K562 (cell line): Measurements from ENCODE around the gene NRG3. TPM values are rescaled to one million over a fixed set of nuclear protein-coding genes. Genes with fewer than 3 reads are reported as not detected.

Experiments used
- ATAC-seq: fragments of 200-7000 bp; cut with Tn5 transposase; 3 replicates; pipeline ENCODE4 v1.9.1; 2020; ENCODE audit warnings: moderate library complexity
- BruUV-seq: library from RNA; stranded (reverse); fragments of 400-500 nt; replicated peaks from 2 replicates; lab custom pipeline; 2021; lab: Mats Ljungman, UMichigan
- CTCF ChIA-PET: fragments of 300-600 bp; formaldehyde crosslinking; extraction: SDS; loops from one replicate; lab custom pipeline; 2021; ENCODE audit warnings: low intra/inter-chr PET ratio; lab: Yijun Ruan, JAX
- POLR2A ChIA-PET: fragments of 300-600, 350-650 bp; sonication (Branson Sonifier 250); formaldehyde crosslinking; extraction: SDS; loops from one replicate; lab custom pipeline; 2021; ENCODE audit warnings: antibody characterized with exemption, inconsistent platforms; lab: Yijun Ruan, JAX
- DNase-seq, 4 experiments: peaks; one replicate each; pipeline versions ENCODE4 v3.0.0 to v3.0.0-alpha.2; 2011 to 2018; ENCODE audit warnings: low spot score in 3 of 4, mixed read lengths in 3 of 4; ENCODE audit errors: extremely low read depth in 1 of 4
- FAIRE-seq: peaks from 2 replicates; lab custom pipeline; 2011; peaks lifted over from hg19 to GRCh38; lab: Jason Lieb, UNC
- H2AFZ ChIP-seq: 2 replicates; pipeline ENCODE4 v1.6.0; 2011; ENCODE audit warnings: low read depth, low read length, control low read depth, inconsistent platforms
- H3K27ac ChIP-seq: fragments of 200-600 bp; 3 replicates; pipeline ENCODE4 v1.8.0; 2011; ENCODE audit warnings: low read depth, mild to moderate bottlenecking, control low read depth, inconsistent platforms, low read length, moderate library complexity, mixed read lengths; ENCODE audit errors: extremely low read depth
- H3K27me3 ChIP-seq, 2 experiments: fragments of 300-600 bp in 1 of 2; 2 replicates in 1 of 2; 3 replicates in 1 of 2; pipeline versions ENCODE4 v1.6.0 to v1.8.0; 2011; ENCODE audit warnings: inconsistent platforms in 2 of 2, low read length in 2 of 2, mild to moderate bottlenecking in 1 of 2, mixed read lengths in 1 of 2, moderate library complexity in 1 of 2; ENCODE audit not compliant: control insufficient read depth in 2 of 2, insufficient read depth in 2 of 2
- H3K36me3 ChIP-seq: fragments of 300-600 bp; 3 replicates; pipeline ENCODE4 v1.8.0; 2011; ENCODE audit warnings: mild to moderate bottlenecking, low read length, inconsistent platforms; ENCODE audit not compliant: control insufficient read depth, insufficient read depth
- H3K4me1 ChIP-seq, 2 experiments: fragments of 200-600 bp in 1 of 2; replicated peaks in 1 of 2; 2 replicates in 1 of 2; 3 replicates in 1 of 2; pipeline versions ENCODE4 v1.5.1 to v1.8.0; 2011; ENCODE audit warnings: inconsistent platforms in 2 of 2, low read length in 2 of 2, mild to moderate bottlenecking in 1 of 2, mixed read lengths in 1 of 2, moderate library complexity in 1 of 2; ENCODE audit not compliant: control insufficient read depth in 2 of 2, insufficient read depth in 2 of 2
- H3K4me2 ChIP-seq: 2 replicates; pipeline ENCODE4 v1.6.1; 2011; ENCODE audit warnings: low read length, control low read depth, inconsistent platforms, mixed read lengths; ENCODE audit not compliant: insufficient read depth
- H3K4me3 ChIP-seq: fragments of 200-600 bp; sonication (generic), shearing (Covaris generic); 2 replicates; pipeline ENCODE4 v1.5.1; 2016; ENCODE audit warnings: control low read depth, inconsistent platforms
- H3K79me2 ChIP-seq: fragments of 200-600 bp; 3 replicates; pipeline ENCODE4 v1.8.0; 2011; ENCODE audit warnings: low read length, inconsistent platforms; ENCODE audit not compliant: control insufficient read depth, insufficient read depth
- H3K9ac ChIP-seq, 2 experiments: 2 replicates each; pipeline versions ENCODE4 v1.6.0 to v1.6.1; 2011; ENCODE audit warnings: low read depth in 2 of 2, low read length in 2 of 2, control low read depth in 1 of 2, inconsistent platforms in 1 of 2, mild to moderate bottlenecking in 1 of 2, mixed read lengths in 1 of 2; ENCODE audit not compliant: insufficient read depth in 1 of 2
- H3K9me1 ChIP-seq: one replicate; pipeline ENCODE4 v1.6.0; 2011; ENCODE audit warnings: inconsistent platforms, mild to moderate bottlenecking, low read length, moderate library complexity; ENCODE audit not compliant: control insufficient read depth, insufficient read depth
- H3K9me3 ChIP-seq: replicated peaks from 2 replicates; pipeline ENCODE4 v1.5.1; 2011; ENCODE audit warnings: low read depth, low read length, inconsistent platforms; ENCODE audit not compliant: control insufficient read depth, insufficient read depth
- H4K20me1 ChIP-seq: replicated peaks from 2 replicates; pipeline ENCODE4 v1.6.1; 2011; ENCODE audit warnings: low read length, inconsistent platforms, mixed read lengths; ENCODE audit not compliant: control insufficient read depth, insufficient read depth
- ARID3B ChIP-seq: fragments of 250-450 bp; sonication (Bioruptor Pico); IDR thresholded peaks from 2 replicates; pipeline ENCODE4 v1.4.0; 2020; ENCODE audit warnings: borderline replicate concordance
- EHMT2 ChIP-seq: fragments of 450-650 bp; IDR thresholded peaks from 2 replicates; pipeline ENCODE4 v1.6.1; 2018; ENCODE audit warnings: antibody characterized with exemption
- MIER1 ChIP-seq: fragments of 450-650 bp; IDR thresholded peaks from 2 replicates; pipeline ENCODE4 v1.6.1; 2016; ENCODE audit warnings: antibody characterized with exemption, mild to moderate bottlenecking, low read depth
- PTTG1 ChIP-seq: fragments of 450-650 bp; IDR thresholded peaks from 2 replicates; pipeline ENCODE4 v1.6.1; 2016; ENCODE audit warnings: low read depth, mild to moderate bottlenecking, missing genetic modification characterization, missing compliant biosample characterization
- REST ChIP-seq, 2 experiments: fragments of 450-650 bp; formaldehyde crosslinking in 1 of 2; IDR thresholded peaks; 2 replicates each; pipeline versions ENCODE4 v1.4.0 to v1.6.1; 2014 to 2020; ENCODE audit warnings: mild to moderate bottlenecking in 2 of 2, borderline replicate concordance in 1 of 2, low read depth in 1 of 2
- ZNF766 ChIP-seq: fragments of 200-800 bp; sonication (Bioruptor generic); conservative IDR thresholded peaks from 2 replicates; pipeline ENCODE4 v1.6.1; 2016; ENCODE audit warnings: missing genetic modification characterization, missing compliant biosample characterization
- WGBS: fragments of 100-300 bp; shearing (Covaris generic); methylation state at CpG from one replicate; pipeline ENCODE4 v1.1.6; 2016; ENCODE audit warnings: low coverage, mixed read lengths; ENCODE audit not compliant: insufficient coverage; ENCODE audit errors: missing lambda C conversion rate; 5-methylcytosine and 5-hydroxymethylcytosine counted together
- in situ Hi-C: fragments of 300-500 bp; cut with MboI; formaldehyde crosslinking; loops from 4 replicates; pipeline ENCODE4 v1.15.0; 2018; ENCODE audit warnings: inconsistent platforms, mixed read lengths
- intact Hi-C: fragments of 100-400 bp; cut with micrococcal nuclease; formaldehyde crosslinking; loops from 2 replicates; pipeline ENCODE4 v1.14.2; 2022
- polyA plus RNA-seq, 8 experiments: library from polyadenylated mRNA; depleted of rRNA in 4 of 8; stranded (reverse) in 5 of 8; unstranded in 3 of 8; fragments of >200 nt; fragmentation: Nextera tagmentation in 2 of 8; fragmentation: Illumina TruSeq in 1 of 8; extraction: Ambion mirVana in 2 of 8; extraction: Trizol in 1 of 8; gene quantifications; 2 replicates each; pipeline versions ENCODE4 v1.2.1 to v1.2.3, GENCODE V29; 2011 to 2014; ENCODE audit warnings: inconsistent platforms in 1 of 8, missing spikeins in 1 of 8
- total RNA-seq, 7 experiments: library from RNA; depleted of rRNA in 6 of 7; stranded (reverse); fragments of >200 nt in 6 of 7; fragmentation: Illumina TruSeq in 2 of 7; extraction: Trizol in 2 of 7; gene quantifications; 2 replicates each; pipeline versions ENCODE4 v1.2.1 to v1.2.3, GENCODE V29; 2011 to 2021; ENCODE audit warnings: low replicate concordance in 1 of 7

Gene NRG3
- total and polyA plus RNA-seq, 9 of the 15 experiments (the other 6 are each of a cell fraction or from before 2014, with no cell fraction given): not detected

GRCh38 chr10:81978238-81978637, 103.2 kb downstream of the NRG3 start:
- Histone ChIP-seq H2AFZ (no peak overlapping the region), H3K36me3 (no peaks in the 10 kb centered on the region), H3K9me1 (no peaks in the 10 kb centered on the region), H3K27me3 (no peaks in the 10 kb centered on the region), H3K79me2 (no peaks in the 10 kb centered on the region)
- 0% methylated on average over 2 of the region's 2 CpGs for WGBS
- peak in 3 of 4 experiments; percentile 20 to 32 (median 21) for DNase-seq
- POLR2A ChIA-PET: no interaction called here
- TF ChIP-seq ZNF766 (CRISPR knock-in tag) (0 out of 2 replicates have a peak, but pooled peaks have one; percentile 31), MIER1 (peak; percentile 87), ARID3B (CRISPR knock-in tag) (no peak), PTTG1 (0 out of 2 replicates have a peak, but pooled peaks have one; percentile 17), EHMT2 (peak; percentile 94), REST (IDR thresholded peaks at IDR 0.05; ENCODE audit: borderline replicate concordance) (peak; percentile 96), REST (CRISPR knock-in tag; IDR thresholded peaks at IDR 0.05; ENCODE audit: low read depth) (peak; percentile 90)
- TF ChIP-seq, all 486 proteins: peak for 5
- no peak overlapping the region for H3K4me2 ChIP-seq
- in situ Hi-C loops (no loop called here), intact Hi-C loops (no loop called here)
- CTCF ChIA-PET: no interaction called here
- no peak overlapping the region for H3K9ac ChIP-seq
- ATAC-seq (no peak), FAIRE-seq (peak; percentile 6)
- H3K27ac ChIP-seq: no peak overlapping the region
- no peaks in the 10 kb centered on the region for H3K4me1 ChIP-seq
- H3K4me3 ChIP-seq: no peak overlapping the region
- H4K20me1 ChIP-seq: no peaks in the 10 kb centered on the region
- no TSS peak for BruUV-seq
- 0 out of 2 replicates have a peak, but pooled peaks cover 2% of the 10 kb centered on the region for H3K9me3 ChIP-seq
